Left lobe of liver (tissue), 2 donors: ENCODE measurements around the gene NR1D2. TPM values are rescaled to one million over a fixed set of nuclear protein-coding genes. Genes with fewer than 3 reads are reported as not detected.
A peak's percentile ranks its signal among the peaks of the same experiment; 100 is the strongest.
"Not testable (repeated sequence)": the region's sequence is repeated elsewhere in the genome, so short reads cannot be mapped to it uniquely, and the experiment has no call there.

Experiments used
- ATAC-seq: fragments of 200-7000 bp; cut with Tn5 transposase; one replicate; pipeline ENCODE4 v1.9.1; 2020; ENCODE audit warnings: mild to moderate bottlenecking, moderate library complexity
- DNase-seq: peaks from one replicate; pipeline ENCODE4 v3.0.0-alpha.2; 2020; ENCODE audit warnings: low spot score
- total RNA-seq: library from RNA; stranded (reverse); gene quantifications from one replicate; pipeline ENCODE4 v1.2.1, GENCODE V29; 2021
- donor health status: DM: no; HTN: no; CAD: no; lungs with moderate emphysema.
- donor health status: DM: no; HTN: yes; CAD: no.

The NR1D2 gene
- 20.1 TPM for total RNA-seq

DNA sequence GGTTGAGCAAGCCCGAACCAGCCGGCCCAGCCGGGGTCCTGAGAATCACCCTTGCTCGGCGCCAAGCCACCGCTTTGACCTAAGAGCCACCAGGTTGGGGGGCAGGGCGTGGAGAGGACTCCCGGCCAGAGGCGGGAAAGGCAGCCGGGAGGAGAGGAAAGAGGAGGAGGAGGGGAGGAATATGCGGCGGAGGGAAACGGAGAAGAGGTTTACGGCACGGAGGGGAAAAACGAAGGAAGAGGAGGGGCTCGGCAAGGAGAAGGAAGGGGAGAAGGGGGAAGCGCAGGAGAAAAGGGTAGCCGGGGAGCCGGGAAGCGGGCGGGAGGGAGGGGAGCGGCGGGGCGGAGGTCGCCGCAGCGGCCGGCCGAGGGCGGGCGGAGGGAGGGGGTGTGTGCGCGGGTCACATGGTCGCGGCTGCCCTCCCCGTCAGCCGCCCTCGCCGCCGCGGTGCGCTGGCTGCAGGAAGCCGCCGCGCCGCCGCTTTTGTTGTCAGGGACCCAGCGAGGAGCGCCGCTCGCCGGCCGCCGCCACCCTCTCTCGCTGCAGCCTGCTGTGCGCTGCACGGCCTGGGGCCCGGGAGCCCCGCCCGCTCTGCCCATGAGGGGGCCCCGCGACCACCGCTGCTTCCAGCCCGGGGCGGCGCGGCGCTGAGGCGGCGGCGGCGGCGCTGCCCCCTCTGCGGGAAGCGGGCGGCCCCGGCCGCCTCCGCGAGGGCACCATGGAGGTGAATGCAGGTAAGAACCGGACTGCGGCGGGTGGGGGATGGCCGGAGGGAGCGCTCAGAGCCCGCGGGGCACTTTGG, at the start of gene NR1D2:
Gene NR1D2 (plus strand): TSS at position 426 of the 802 bp plus-strand sequence. CDS start 293 bp downstream, at position 719.
- DNase-seq (peak; percentile 87), ATAC-seq (peak; percentile 76)

DNA sequence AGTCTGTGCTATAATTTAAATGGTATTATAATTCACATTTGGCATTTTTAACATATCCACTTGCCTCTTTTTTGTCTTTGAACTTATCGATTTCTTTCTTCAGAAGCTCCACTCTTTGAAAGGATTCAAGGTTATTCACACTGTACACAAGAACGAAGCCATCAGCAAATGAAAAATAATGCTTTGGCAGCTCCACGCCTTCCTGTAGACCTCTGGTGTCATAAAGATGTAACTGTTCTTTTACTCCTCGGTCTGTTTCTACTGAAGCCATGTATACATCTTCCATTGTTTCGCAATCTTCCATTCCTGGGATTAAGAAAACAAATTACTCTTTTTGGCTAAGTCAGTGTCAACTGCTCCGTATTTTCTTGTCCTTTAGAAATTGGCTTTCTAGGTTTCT, 44.3 kb upstream of the NR1D2 start:
- DNase-seq (no peak), ATAC-seq (no peak)

DNA sequence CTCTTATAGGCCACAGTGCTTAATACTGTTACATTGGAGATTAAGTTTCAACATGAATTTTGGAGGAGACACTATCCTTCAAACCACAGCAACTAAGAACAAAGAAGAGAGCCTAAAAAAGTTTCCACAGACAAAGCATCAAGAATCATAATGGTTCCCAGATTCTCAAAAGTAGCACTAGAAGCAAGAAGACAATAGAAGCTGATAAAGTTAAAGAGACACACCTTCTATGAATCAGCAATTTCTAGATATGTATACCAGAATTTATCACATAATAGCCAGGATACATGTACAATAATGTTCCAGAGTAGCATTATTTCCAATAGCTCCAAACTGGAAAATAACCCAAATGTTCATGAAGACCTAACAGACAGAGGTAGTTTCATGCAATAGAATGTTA, 40.5 kb upstream of the NR1D2 start:
- ATAC-seq, result no peak
- DNase-seq, result no peak

DNA sequence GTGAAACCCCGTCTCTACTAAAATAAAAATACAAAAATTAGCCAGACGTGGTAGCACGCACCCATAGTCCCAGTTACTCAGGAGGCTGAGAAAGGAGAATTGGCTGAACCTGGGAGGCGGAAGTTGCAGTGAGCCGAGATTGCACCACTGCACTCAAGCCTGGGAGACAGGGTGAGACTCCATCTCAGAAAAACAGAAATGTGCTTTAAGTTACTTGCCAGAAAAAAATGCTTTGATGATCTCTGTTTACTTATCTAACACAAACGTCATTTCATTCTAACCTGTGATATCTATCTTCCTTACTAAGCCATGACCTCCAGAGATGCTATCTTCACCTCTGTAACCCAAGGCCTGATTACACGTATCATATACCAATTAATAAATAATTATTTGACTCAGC, 35.7 kb upstream of the NR1D2 start:
- DNase-seq (no peak), ATAC-seq (no peak)

DNA sequence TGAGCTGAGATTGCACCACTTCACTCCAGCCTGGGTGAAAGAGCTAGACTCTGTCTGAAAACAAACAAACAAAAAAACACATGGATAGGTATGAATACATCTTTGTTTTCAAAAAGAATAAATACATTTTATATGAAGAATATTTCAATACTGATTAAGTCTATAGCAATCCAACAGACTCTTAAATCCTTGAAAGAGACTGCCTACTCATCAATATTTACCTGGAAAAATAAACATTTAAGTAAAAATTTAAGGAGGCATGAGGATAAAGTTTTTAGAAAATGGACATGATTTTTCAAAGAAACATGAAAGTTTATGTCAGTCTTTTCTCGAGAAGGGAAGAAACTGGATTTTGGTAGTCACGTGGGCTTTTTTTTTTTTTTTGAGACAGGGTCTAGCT, 33.7 kb upstream of the NR1D2 start:
- ATAC-seq, result no peak
- DNase-seq, result no peak

DNA sequence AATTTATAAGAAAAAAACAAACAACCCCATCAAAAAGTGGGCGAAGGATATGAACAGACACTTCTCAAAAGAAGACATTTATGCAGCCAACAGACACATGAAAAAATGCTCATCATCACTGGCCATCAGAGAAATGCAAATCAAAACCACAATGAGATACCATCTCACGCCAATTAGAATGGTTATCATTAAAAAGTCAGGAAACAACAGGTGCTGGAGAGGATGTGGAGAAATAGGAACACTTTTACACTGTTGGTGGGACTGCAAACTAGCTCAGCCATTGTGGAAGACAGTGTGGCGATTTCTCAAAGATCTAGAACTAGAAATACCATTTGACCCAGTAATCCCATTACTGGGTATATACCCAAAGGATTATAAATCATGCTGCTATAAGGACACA, 32.8 kb upstream of the NR1D2 start:
- DNase-seq, ATAC-seq: not testable (repeated sequence)

DNA sequence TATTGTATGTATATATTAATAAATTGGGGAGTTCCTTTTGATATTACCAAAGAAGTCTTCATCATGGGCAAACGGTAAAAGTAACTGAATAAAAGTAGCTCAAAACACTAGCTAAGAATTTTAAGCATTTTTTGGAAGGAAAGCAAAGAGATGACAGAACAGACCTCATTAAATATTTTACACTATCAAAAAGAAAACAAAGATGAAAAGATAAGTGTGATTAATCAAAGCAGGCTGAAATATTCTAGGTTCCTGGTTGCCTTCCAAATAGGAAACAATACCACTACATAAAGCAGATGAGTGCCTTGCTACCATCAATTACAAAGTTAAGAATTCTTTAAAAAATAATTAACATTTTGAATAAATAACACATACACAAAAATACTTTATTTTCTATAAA, 31.9 kb upstream of the NR1D2 start:
- ATAC-seq (no peak), DNase-seq (no peak)

DNA sequence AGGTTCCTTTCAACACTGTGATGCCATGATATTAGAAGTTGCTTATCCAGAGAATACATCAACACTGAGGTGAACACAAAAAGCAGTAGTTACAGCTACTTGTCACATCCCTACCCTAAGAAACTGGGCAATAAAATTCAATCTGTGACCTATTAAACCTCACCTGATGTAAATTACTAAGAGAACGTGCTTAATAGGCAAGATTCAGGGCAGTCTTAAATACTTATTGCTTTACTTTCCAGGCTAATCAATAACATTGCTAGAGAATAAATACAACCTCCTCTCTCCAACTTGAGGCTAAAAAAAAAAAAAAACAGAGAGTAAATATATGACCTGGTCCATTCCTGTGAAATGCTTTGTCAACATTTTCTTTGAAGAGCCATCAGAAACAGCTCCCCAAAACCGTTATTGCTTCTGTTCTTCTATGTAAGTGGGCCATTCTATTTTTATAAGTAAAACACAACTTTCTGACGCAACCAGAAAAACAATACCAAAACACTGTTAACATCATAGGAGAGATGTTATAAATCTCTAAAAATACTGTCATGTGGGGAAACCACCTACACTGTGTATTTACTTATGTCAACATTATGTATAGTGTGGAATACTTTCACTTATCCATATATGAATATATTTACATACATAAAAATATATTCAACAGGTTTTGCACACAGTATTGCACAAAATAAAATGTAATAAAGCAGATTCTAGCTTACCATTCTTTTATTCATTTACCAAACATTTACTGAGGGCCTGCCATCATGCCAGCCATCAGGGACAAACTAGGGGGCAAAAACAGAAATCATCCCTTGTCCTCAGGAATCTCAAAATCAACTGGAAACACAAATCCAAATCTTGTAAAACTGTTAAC, 31.0 kb upstream of the NR1D2 start:
- ATAC-seq (no peak), DNase-seq (no peak)

DNA sequence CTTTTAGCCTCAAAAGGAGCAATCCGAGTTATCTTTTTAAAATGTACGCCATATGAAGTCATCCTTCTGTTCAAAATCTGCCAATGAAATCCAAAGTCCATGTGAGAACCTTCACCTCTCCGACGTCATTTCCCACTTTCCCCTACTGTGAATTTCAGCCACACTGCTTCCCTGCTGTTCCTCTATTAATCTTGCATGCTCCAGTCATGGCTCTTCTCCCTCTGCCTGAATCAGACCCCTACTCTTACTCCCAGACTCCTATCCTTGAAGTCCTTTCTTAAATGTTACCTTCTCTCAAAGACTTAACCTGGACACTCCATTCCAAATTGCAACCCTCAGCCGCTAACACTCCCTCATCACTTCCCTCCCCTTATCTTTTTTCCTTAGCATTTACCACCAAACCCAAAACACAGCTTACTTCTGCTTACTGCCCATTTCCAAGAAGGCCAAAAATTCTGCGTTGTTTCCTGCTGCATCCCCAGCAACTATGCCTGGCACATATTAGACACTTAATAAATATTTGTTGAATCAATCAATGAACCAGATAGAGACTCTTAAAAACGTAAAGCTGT, 29.5 kb upstream of the NR1D2 start:
- ATAC-seq (peak; percentile 28), DNase-seq (peak; percentile 50)

DNA sequence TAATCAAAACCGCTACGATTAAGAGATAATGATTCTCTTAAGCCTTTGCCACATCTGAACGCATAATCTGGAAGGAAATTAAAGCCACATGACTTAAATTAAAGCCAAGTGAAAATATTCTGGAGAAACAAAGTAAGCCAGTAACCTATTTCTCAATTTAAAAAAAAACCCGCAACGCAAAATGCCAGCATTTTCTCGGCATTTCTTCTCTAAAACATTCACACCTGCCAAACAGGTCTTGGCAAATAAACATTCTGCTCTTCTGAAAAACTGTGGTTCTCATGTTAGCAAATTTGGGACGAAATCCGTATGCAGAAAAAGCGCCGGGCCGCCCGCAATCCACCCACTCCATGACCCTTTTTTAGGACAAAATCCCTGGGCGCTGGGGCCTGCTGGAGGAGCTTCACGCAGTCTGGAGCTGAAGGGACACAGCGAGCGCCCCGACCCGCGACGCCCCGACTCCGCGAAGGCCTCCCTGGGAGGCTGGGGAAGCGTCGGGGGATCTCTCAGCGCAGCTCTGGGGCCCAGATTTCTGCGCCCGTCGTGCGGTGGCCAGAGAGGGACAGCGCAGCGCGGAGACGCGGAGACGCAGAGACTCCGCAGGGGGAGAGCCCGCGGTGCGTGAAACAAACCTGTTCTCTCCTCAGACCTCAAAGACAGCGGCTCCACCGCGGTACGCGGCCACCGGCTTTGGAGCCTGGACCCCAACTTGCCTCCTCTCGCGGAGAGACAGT, 28.8 kb upstream of the NR1D2 start:
- no peak for DNase-seq
- ATAC-seq, result peak; percentile 61

DNA sequence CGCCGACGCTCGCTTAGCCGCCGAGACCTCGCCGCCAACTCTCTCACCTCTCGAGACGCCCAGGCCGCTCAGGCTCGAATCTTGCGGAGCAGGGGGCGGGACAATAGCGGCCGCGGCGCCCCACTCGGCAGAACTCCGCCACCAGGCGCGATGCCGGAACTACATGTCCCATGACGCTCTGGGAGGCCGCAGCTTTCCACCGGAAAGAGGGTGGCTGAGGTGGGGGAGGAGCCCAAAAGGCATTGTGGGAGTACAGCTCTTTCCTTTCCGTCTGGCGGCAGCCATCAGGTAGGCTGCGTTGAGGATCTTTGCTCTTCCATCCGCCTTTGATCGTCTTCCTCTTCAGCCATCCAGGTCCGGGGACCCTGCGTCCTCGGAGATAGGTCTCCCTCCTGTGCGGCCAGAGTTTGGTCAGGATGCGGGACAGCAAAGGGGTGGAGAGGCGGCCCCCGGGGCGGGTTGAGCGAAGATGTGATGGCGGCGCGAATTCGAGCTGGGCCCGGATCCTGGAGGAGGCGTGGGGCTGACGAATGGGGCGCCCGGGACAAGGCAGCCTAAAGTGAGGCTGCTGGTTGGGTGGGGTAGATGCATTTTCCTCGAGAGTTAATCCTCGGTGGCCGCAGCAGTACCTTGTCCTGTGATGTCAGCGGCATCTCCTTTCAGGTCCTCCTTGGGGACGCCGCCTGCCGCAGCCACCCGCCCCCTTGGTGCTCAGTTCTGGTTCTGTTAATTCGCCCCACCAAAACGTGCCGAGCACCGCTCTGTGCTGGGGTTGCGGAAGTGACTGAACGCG, 28.0 kb upstream of the NR1D2 start, which contains the start of the genes NKIRAS1 and RPL15:
Gene NKIRAS1 (minus strand): TSS at position 105 of the 793 bp plus-strand sequence. CDS start 6,086 bp downstream, outside the sequence.
Gene RPL15 (plus strand): TSS at position 247 of the 793 bp plus-strand sequence. CDS start 728 bp downstream, outside the sequence.
- DNase-seq (peak; percentile 98), ATAC-seq (peak; percentile 96)

DNA sequence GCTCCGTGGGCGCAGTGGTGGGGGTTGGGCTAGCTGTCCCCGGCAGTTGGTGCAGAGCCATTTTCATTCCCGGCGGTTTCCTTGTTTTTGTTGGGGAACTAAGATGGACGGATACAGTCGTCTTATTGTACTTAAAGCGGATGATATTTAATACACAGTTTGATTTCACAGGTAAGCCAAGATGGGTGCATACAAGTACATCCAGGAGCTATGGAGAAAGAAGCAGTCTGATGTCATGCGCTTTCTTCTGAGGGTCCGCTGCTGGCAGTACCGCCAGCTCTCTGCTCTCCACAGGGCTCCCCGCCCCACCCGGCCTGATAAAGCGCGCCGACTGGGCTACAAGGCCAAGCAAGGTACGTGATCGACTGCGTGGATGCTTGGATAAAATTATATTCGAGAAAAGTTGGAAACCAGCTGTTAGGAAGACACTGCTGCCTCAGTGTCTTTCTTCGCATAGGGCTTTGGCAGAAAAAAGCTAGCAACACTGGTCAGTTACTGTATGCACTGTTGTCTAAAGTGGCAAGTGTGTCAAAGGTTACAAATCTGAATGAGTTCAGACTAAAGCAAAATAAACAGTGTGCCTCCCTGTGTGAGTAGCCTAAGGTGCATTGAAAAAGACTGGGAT, 27.3 kb upstream of the NR1D2 start:
- peak; percentile 49 for ATAC-seq
- not testable (repeated sequence) for DNase-seq

DNA sequence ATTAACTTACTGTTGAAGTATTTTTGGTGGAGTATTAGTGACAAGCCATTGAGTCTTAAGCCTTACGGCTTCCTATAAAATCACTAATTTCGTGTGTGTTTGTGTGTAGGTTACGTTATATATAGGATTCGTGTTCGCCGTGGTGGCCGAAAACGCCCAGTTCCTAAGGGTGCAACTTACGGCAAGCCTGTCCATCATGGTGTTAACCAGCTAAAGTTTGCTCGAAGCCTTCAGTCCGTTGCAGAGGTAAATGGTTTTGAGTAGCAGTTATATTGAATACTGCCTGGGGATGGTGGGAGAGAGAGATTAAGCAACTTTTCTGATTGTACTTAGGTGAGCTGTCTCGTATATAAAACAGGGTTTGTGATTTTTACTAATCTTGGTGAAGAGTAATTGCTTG, 26.8 kb upstream of the NR1D2 start:
- not testable (repeated sequence) for DNase-seq, ATAC-seq

DNA sequence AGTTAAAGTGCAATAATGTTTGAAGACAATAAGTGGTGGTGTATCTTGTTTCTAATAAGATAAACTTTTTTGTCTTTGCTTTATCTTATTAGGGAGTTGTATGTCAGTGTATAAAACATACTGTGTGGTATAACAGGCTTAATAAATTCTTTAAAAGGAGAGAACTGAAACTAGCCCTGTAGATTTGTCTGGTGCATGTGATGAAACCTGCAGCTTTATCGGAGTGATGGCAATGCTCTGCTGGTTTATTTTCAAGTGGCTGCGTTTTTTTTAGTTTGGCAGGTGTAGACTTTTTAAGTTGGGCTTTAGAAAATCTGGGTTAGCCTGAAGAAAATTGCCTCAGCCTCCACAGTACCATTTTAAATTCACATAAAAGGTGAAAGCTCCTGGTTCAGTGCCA, 25.5 kb upstream of the NR1D2 start:
- no peak for DNase-seq
- ATAC-seq, result no peak

DNA sequence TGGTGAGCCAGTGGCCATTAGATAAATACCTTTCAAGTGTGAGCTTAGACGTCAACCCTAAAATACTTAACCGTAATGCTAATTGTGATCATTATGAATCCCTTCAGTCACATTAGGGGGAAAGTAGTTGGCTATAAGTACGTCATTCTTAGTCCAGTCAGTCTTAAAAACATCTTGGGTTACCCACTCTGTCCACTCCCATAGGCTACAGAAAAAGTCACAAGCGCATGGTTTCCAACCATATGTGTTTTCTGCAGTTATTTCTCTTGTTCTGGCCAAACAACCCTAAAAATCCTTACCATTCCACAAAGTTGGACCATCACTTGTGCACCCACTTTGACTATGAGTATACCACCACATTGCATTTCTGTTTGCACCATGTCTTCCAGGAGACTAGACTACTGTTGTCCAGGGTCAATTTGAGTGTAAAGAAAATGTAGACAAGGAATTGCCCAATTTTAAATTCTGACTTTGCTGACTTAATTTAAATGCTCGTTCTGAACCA, 24.9 kb upstream of the NR1D2 start:
- ATAC-seq (no peak), DNase-seq (no peak)

DNA sequence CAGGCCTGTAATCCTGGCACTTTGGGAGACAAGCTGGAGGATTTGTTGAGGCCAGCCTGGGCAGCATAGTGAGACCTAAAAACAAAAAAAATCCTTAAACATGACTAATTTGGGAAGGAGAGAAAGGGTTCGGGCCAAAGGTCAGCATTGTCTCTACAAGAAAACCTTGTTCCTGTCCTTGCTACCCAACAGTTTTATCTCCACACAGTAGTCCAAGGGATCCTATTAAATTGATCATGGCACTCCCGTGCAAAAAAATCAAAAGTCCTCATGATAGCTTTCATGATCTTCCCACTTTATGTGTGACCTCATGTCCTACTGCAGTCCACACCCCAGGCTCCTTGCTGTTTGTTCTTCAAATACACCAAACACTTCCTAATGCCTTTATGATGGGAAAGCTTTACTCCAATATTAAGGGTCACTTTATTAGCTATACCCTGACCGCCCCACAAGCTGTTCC, 24.0 kb upstream of the NR1D2 start:
- DNase-seq (no peak), ATAC-seq (no peak)

DNA sequence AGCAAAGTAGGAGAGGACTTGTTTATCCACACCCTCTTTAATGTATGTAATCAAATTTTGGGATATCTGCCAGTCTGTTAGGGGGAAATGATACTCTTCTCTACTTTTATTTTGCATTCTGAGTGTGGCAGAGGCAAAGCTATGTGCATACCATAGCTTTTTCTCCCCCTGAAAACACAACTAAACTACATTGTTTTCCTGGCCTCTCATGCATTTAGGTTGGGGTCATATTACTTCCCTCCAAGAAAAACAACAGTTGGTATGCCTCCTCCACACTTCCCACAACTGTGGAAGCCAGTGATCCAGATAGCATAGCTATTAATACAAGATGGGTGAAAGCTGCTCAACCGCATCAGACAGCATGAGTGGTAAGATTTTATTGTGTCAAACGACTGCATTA, 21.3 kb upstream of the NR1D2 start:
- DNase-seq, result no peak
- no peak for ATAC-seq

DNA sequence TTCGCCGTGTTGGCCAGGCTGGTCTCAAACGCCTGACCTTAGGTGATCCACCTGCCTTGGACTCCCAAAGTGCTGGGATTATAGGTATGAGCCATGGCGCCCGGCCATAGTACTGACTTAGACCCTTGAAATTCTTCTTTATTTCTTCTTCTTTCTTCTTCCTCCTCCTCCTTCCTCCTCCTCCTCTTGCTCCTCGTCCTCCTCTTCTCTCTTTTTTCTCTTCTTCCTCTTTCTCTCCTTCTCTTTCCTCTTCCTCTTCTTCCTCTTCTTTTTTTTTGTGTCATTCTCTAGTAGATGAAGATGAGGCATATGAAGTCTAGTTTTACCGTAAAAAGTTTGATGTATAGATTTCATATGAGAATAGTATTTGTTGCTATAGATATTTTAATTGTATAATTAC, 18.8 kb upstream of the NR1D2 start:
- no peak for DNase-seq
- ATAC-seq, result no peak

DNA sequence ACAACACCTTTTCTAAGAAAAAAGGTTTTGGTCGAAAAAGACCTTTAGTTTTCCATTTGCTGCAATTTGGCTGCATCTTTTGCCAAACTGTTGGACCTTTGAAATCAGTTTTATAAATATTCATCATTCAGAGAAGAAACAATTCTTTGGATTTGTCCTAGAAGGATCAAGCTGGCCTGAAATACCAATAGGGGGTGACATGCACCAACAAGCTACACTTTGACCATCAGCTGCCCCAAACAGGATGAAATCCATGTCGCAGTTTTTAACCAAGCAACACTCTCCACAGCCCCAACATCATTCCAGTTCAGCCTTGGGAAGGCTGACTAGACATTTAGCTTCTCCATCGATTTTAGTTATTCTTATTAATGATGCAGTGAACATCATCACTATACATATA, 18.4 kb upstream of the NR1D2 start:
- ATAC-seq (peak; percentile 69), DNase-seq (no peak)
